GM12801 (cell line): ENCODE measurements around the gene B3GNT2.

Experiments
- CTCF ChIP-seq: IDR thresholded peaks from one replicate; pipeline ENCODE4 v1.5.1; 2011; ENCODE audit warnings: control low read depth; ENCODE audit not compliant: insufficient read length; ENCODE audit errors: extremely low read depth

The B3GNT2 gene

GRCh38 chr2:62234755-62235655 lies 39.1 kb downstream of the B3GNT2 start:
- TF ChIP-seq CTCF: no peak

GRCh38 chr2:62236499-62236898 lies 40.6 kb downstream of the B3GNT2 start:
- TF ChIP-seq CTCF: no peak

GRCh38 chr2:62238236-62238635 lies 42.3 kb downstream of the B3GNT2 start:
- TF ChIP-seq CTCF: no peak

- TF ChIP-seq CTCF: no peak
Observed at GRCh38 chr2:62240546-62240945, 44.6 kb downstream of the B3GNT2 start.

- no peak for TF ChIP-seq CTCF
Observed at GRCh38 chr2:62243983-62244382, 48.1 kb downstream of the B3GNT2 start.

- no peak for TF ChIP-seq CTCF
Observed at GRCh38 chr2:62248226-62248625, 52.3 kb downstream of the B3GNT2 start.

GRCh38 chr2:62250239-62250638 lies 54.3 kb downstream of the B3GNT2 start:
- TF ChIP-seq CTCF: no peak
